SK-N-SH (cell line): ENCODE results near the gene TGM3. TPM values are rescaled to one million over a fixed set of nuclear protein-coding genes. Genes with fewer than 3 reads are reported as not detected.

Source experiments
- CTCF ChIA-PET: fragments of 300-600, 350-600 bp; formaldehyde crosslinking; extraction: SDS; loops from one replicate; lab custom pipeline; 2021; lab: Yijun Ruan, JAX
- POLR2A ChIA-PET: fragments of 350-600 bp; sonication (Branson Sonifier 250); formaldehyde crosslinking; extraction: SDS; loops from one replicate; lab custom pipeline; 2020; ENCODE audit warnings: antibody characterized with exemption, inconsistent platforms; lab: Yijun Ruan, JAX
- DNase-seq: peaks from one replicate; pipeline ENCODE4 v3.0.0; 2012
- H2AFZ ChIP-seq: fragments of 200-600 bp; sonication (generic); 2 replicates; pipeline ENCODE4 v1.8.1; 2016; ENCODE audit warnings: antibody characterized with exemption, mild to moderate bottlenecking, low read depth
- H3F3A ChIP-seq: fragments of 200-600 bp; sonication (generic); replicated peaks from 2 replicates; pipeline ENCODE3; 2016; ENCODE audit warnings: antibody characterized with exemption, mild to moderate bottlenecking; ENCODE audit not compliant: insufficient read depth
- H3K27ac ChIP-seq, 2 experiments: fragments of 200-500 bp in 1 of 2; fragments of 200-600 bp in 1 of 2; sonication (Bioruptor generic) in 1 of 2; sonication (generic), shearing (Covaris generic) in 1 of 2; 2 replicates each; pipeline versions ENCODE4 v1.5.1 to v1.6.1; 2014 to 2016; ENCODE audit warnings: low read depth in 2 of 2, inconsistent platforms in 1 of 2, low read length in 1 of 2, mild to moderate bottlenecking in 1 of 2, mixed read lengths in 1 of 2
- H3K27me3 ChIP-seq: fragments of 200-600 bp; sonication (generic), shearing (Covaris generic); 2 replicates; pipeline ENCODE4 v1.6.1; 2016; ENCODE audit warnings: mixed run types; ENCODE audit not compliant: insufficient read depth
- H3K36me3 ChIP-seq, 2 experiments: fragments of 200-500 bp in 1 of 2; fragments of 200-600 bp in 1 of 2; sonication (Bioruptor generic) in 1 of 2; sonication (generic) in 1 of 2; replicated peaks in 1 of 2; 2 replicates each; pipeline versions ENCODE3 to v1.5.1; 2014 to 2016; ENCODE audit warnings: low read length in 1 of 2, mild to moderate bottlenecking in 1 of 2; ENCODE audit not compliant: insufficient read depth in 2 of 2, control insufficient read depth in 1 of 2
- H3K4me1 ChIP-seq, 2 experiments: fragments of 200-500 bp in 1 of 2; fragments of 200-600 bp in 1 of 2; sonication (Bioruptor generic) in 1 of 2; sonication (generic), shearing (Covaris generic) in 1 of 2; 2 replicates each; pipeline versions ENCODE4 v1.5.1 to v1.6.1; 2014 to 2016; ENCODE audit warnings: low read depth in 1 of 2, low read length in 1 of 2, mixed run types in 1 of 2; ENCODE audit not compliant: insufficient read depth in 2 of 2, control insufficient read depth in 1 of 2
- H3K4me2 ChIP-seq: fragments of 200-600 bp; sonication (generic), shearing (Covaris generic); 2 replicates; pipeline ENCODE4 v1.6.1; 2017; ENCODE audit warnings: mixed run types
- H3K4me3 ChIP-seq, 2 experiments: fragments of 200-500 bp in 1 of 2; fragments of 200-600 bp in 1 of 2; sonication (Bioruptor generic) in 1 of 2; sonication (generic), shearing (Covaris generic) in 1 of 2; 2 replicates each; pipeline versions ENCODE4 v1.5.1 to v1.8.1; 2014 to 2016; ENCODE audit warnings: low read depth in 2 of 2, inconsistent platforms in 1 of 2, low read length in 1 of 2, mild to moderate bottlenecking in 1 of 2, mixed read lengths in 1 of 2, moderate library complexity in 1 of 2
- H3K79me2 ChIP-seq: fragments of 200-600 bp; sonication (generic); 2 replicates; pipeline ENCODE4 v1.8.1; 2017; ENCODE audit warnings: mild to moderate bottlenecking; ENCODE audit not compliant: insufficient read depth
- H3K9ac ChIP-seq: fragments of 200-600 bp; sonication (generic); 2 replicates; pipeline ENCODE4 v1.6.1; 2017; ENCODE audit warnings: mixed run types
- H3K9me2 ChIP-seq: fragments of 200-600 bp; sonication (generic); 2 replicates; pipeline ENCODE4 v1.6.1; 2017; ENCODE audit warnings: mixed run types
- H3K9me3 ChIP-seq: fragments of 200-600 bp; sonication (generic); 2 replicates; pipeline ENCODE4 v1.6.1; 2017; ENCODE audit warnings: mixed run types, mild to moderate bottlenecking, moderate library complexity
- H4K20me1 ChIP-seq: fragments of 200-600 bp; sonication (generic); 2 replicates; pipeline ENCODE4 v1.6.1; 2017; ENCODE audit warnings: mild to moderate bottlenecking, mixed run types; ENCODE audit not compliant: insufficient read depth
- CTCF ChIP-seq: fragments of 200-600 bp; sonication (generic); IDR thresholded peaks from 2 replicates; pipeline ENCODE4 v1.6.1; 2017; ENCODE audit warnings: antibody characterized with exemption, mild to moderate bottlenecking, moderate library complexity
- ELF1 ChIP-seq: IDR thresholded peaks from 2 replicates; pipeline ENCODE4 v1.4.0; 2012
- FOXJ3 ChIP-seq: sonication (generic); formaldehyde crosslinking; IDR thresholded peaks from 2 replicates; pipeline ENCODE4 v1.5.1; 2020; ENCODE audit warnings: mild to moderate bottlenecking, missing genetic modification reagents
- GABPA ChIP-seq: IDR thresholded peaks from 2 replicates; pipeline ENCODE4 v1.4.0; 2012; ENCODE audit warnings: low read depth, mild to moderate bottlenecking
- GATA2 ChIP-seq: sonication (generic); formaldehyde crosslinking; IDR thresholded peaks from 2 replicates; pipeline ENCODE4 v1.5.0; 2020; ENCODE audit warnings: mild to moderate bottlenecking, missing genetic modification reagents
- MXI1 ChIP-seq: IDR thresholded peaks from 2 replicates; pipeline ENCODE4 v1.6.1; 2012; ENCODE audit warnings: mild to moderate bottlenecking, low read depth, low read length, improper control_type of control experiment
- NFIC ChIP-seq: IDR thresholded peaks from 2 replicates; pipeline ENCODE4 v1.4.0; 2012; ENCODE audit warnings: borderline replicate concordance
- PBX3 ChIP-seq: IDR thresholded peaks from 2 replicates; pipeline ENCODE4; 2012
- RCOR1 ChIP-seq: fragments of 150-350 bp; IDR thresholded peaks from 2 replicates; pipeline ENCODE4 v1.6.1; 2017; ENCODE audit warnings: antibody characterized with exemption, low read length
- REST ChIP-seq: IDR thresholded peaks from 2 replicates; pipeline ENCODE4 v1.6.1; 2012; ENCODE audit warnings: mild to moderate bottlenecking, low read depth, low read length, moderate library complexity
- RFX5 ChIP-seq: IDR thresholded peaks from 2 replicates; pipeline ENCODE4 v1.6.1; 2012; ENCODE audit warnings: mild to moderate bottlenecking, improper control_type of control experiment, low read length
- RXRA ChIP-seq: IDR thresholded peaks from 2 replicates; pipeline ENCODE4 v1.4.0; 2012; ENCODE audit warnings: low read depth, mild to moderate bottlenecking, borderline replicate concordance
- TCF12 ChIP-seq: IDR thresholded peaks from 2 replicates; pipeline ENCODE4 v1.4.0; 2012
- USF2 ChIP-seq: fragments of 150-350 bp; IDR thresholded peaks from 2 replicates; pipeline ENCODE4 v1.6.1; 2017; ENCODE audit warnings: antibody characterized with exemption, low read length, low read depth, borderline replicate concordance
- YY1 ChIP-seq: IDR thresholded peaks from 2 replicates; pipeline ENCODE4 v1.4.0; 2012; ENCODE audit warnings: low read depth, mild to moderate bottlenecking
- ZBTB33 ChIP-seq: IDR thresholded peaks from 2 replicates; pipeline ENCODE4 v1.4.0; 2012; ENCODE audit warnings: low read depth, borderline replicate concordance
- WGBS: methylation state at CpG from one replicate; pipeline ENCODE4 v1.1.6; 2017; ENCODE audit warnings: low lambda C conversion rate; 5-methylcytosine and 5-hydroxymethylcytosine counted together
- polyA plus RNA-seq, 3 experiments: library from polyadenylated mRNA; depleted of rRNA; stranded (reverse); fragments of >200 nt; gene quantifications; 2 replicates each; pipeline ENCODE4 v1.2.3, GENCODE V29; 2012

The TGM3 gene
- polyA plus RNA-seq, 1 of the 3 experiments (the other 2 are of a cell fraction) = not detected

GRCh38 chr20:2300002-2300401, 4.2 kb downstream of the TGM3 start:
- ChIA-PET CTCF (interaction anchor here (0.9 to 1.4 kb wide), 3 partner anchors 24 to 93 kb away, joined by 3 to 4 read pairs (median 3); no protein-coding TSS in a partner anchor), POLR2A (no interaction called here)
- no peak for DNase-seq
- H3F3A ChIP-seq = no peaks in the 10 kb centered on the region
- H3K9me3 ChIP-seq = no peaks in the 10 kb centered on the region
- H2AFZ ChIP-seq = no peak overlapping the region
- no peaks in the 10 kb centered on the region for H3K4me1 ChIP-seq
- no peaks in the 10 kb centered on the region for H4K20me1 ChIP-seq
- TF ChIP-seq RXRA (no peak), GABPA (no peak), ELF1 (no peak), FOXJ3 (no peak), NFIC (no peak), TCF12 (no peak), ZBTB33 (no peak), CTCF (no peak), RCOR1 (no peak), RFX5 (no peak)
- TF ChIP-seq, all 33 proteins: peak for 0
- Histone ChIP-seq H3K36me3 (no peaks in the 10 kb centered on the region), H3K27me3 (peaks cover 20% of the 10 kb centered on the region), H3K9ac (no peak overlapping the region), H3K27ac (no peak overlapping the region), H3K9me2 (no peaks in the 10 kb centered on the region), H3K4me3 (no peak overlapping the region), H3K4me2 (no peak overlapping the region), H3K79me2 (no peaks in the 10 kb centered on the region)

- Histone ChIP-seq H4K20me1 (no peaks in the 10 kb centered on the region), H3K27me3 (peaks cover 20% of the 10 kb centered on the region), H3F3A (no peaks in the 10 kb centered on the region), H3K9me3 (no peaks in the 10 kb centered on the region), H3K27ac (no peak overlapping the region), H3K9me2 (no peaks in the 10 kb centered on the region), H3K4me2 (no peak overlapping the region), H3K4me1 (no peaks in the 10 kb centered on the region), H3K79me2 (no peaks in the 10 kb centered on the region), H2AFZ (no peak overlapping the region), H3K9ac (no peak overlapping the region), H3K4me3 (no peak overlapping the region), H3K36me3 (no peaks in the 10 kb centered on the region)
- CTCF ChIA-PET = interaction anchor here (0.9 to 1.4 kb wide), 3 partner anchors 24 to 93 kb away, joined by 3 to 4 read pairs (median 3); no protein-coding TSS in a partner anchor
- no peak for DNase-seq
- WGBS = 42% methylated on average over 3 of the region's 3 CpGs
- POLR2A ChIA-PET = no interaction called here
- TF ChIP-seq YY1 = no peak
- TF ChIP-seq USF2 = no peak
- no peak for TF ChIP-seq NFIC
- no peak for TF ChIP-seq PBX3
- no peak for TF ChIP-seq REST
- TF ChIP-seq MXI1 = no peak
- no peak for TF ChIP-seq FOXJ3
- TF ChIP-seq CTCF = no peak
- TF ChIP-seq GATA2 (CRISPR knock-in tag) = no peak
- no peak for TF ChIP-seq GABPA
Observed at GRCh38 chr20:2300420-2300819, 4.6 kb downstream of the TGM3 start.
